Measurements from ENCODE around the gene CLEC12A. TPM values are rescaled to one million over a fixed set of nuclear protein-coding genes. Genes with fewer than 3 reads are reported as not detected.

CLEC12A gene
- total and polyA plus RNA-seq, 2 donors from 2014 or later = 1.3 to 4.8 TPM

- FAIRE-seq (no peak), DNase-seq (no peak)
- intact Hi-C loops (cut with DNase I) = no loop called here
- no peaks in the 10 kb centered on the region for H3K4me1 ChIP-seq (ENCODE audit: control insufficient read depth in 2 of 3, insufficient read depth in 2 of 3, low read depth in 1 of 3, low read length in 3 of 3)
- no peak overlapping the region for H3K9ac ChIP-seq (ENCODE audit: low read length in 3 of 3)
- H3K9me3 ChIP-seq (ENCODE audit: control insufficient read depth in 2 of 3, insufficient read depth in 1 of 3, low read length in 3 of 3) = no peaks in the 10 kb centered on the region
- H3K36me3 ChIP-seq (ENCODE audit: control insufficient read depth in 2 of 3, insufficient read depth in 3 of 3, low read length in 3 of 3) = no peaks in the 10 kb centered on the region
- no peak overlapping the region for H3K4me3 ChIP-seq (ENCODE audit: low read length in 3 of 3)
- no peak overlapping the region for H3K27ac ChIP-seq (ENCODE audit: low read depth in 2 of 2, low read length in 2 of 2)
- TF ChIP-seq CTCF (IDR thresholded peaks at IDR 0.05; ENCODE audit: borderline replicate concordance, extremely low read depth, insufficient read depth) = no peak
- no peaks in the 10 kb centered on the region for H3K27me3 ChIP-seq (ENCODE audit: control insufficient read depth, insufficient read depth, low read length)
Measured at GRCh38 chr12:10015450-10015849, 44.2 kb downstream of the CLEC12A start.

GRCh38 chr12:10016881-10017280 is 45.7 kb downstream of the CLEC12A start:
- FAIRE-seq (no peak), DNase-seq (no peak)
- TF ChIP-seq CTCF (IDR thresholded peaks at IDR 0.05; ENCODE audit: borderline replicate concordance, extremely low read depth, insufficient read depth) = no peak
- no peak overlapping the region for H3K4me3 ChIP-seq (ENCODE audit: low read length in 3 of 3)
- no peaks in the 10 kb centered on the region for H3K4me1 ChIP-seq (ENCODE audit: control insufficient read depth in 2 of 3, insufficient read depth in 2 of 3, low read depth in 1 of 3, low read length in 3 of 3)
- H3K9me3 ChIP-seq (ENCODE audit: control insufficient read depth in 2 of 3, insufficient read depth in 1 of 3, low read length in 3 of 3) = no peaks in the 10 kb centered on the region
- H3K27me3 ChIP-seq (ENCODE audit: control insufficient read depth, insufficient read depth, low read length) = no peaks in the 10 kb centered on the region
- intact Hi-C loops (cut with DNase I) = no loop called here
- no peak overlapping the region for H3K27ac ChIP-seq (ENCODE audit: low read depth in 2 of 2, low read length in 2 of 2)
- no peak overlapping the region for H3K9ac ChIP-seq (ENCODE audit: low read length in 3 of 3)
- no peaks in the 10 kb centered on the region for H3K36me3 ChIP-seq (ENCODE audit: control insufficient read depth in 2 of 3, insufficient read depth in 3 of 3, low read length in 3 of 3)

- TF ChIP-seq CTCF (IDR thresholded peaks at IDR 0.05; ENCODE audit: borderline replicate concordance, extremely low read depth, insufficient read depth) = no peak
- intact Hi-C loops (cut with DNase I) = no loop called here
- no peak for FAIRE-seq
- Histone ChIP-seq H3K4me3 (ENCODE audit: low read length in 3 of 3) (no peak overlapping the region), H3K36me3 (ENCODE audit: control insufficient read depth in 2 of 3, insufficient read depth in 3 of 3, low read length in 3 of 3) (no peaks in the 10 kb centered on the region), H3K4me1 (ENCODE audit: control insufficient read depth in 2 of 3, insufficient read depth in 2 of 3, low read depth in 1 of 3, low read length in 3 of 3) (no peaks in the 10 kb centered on the region), H3K27ac (ENCODE audit: low read depth in 2 of 2, low read length in 2 of 2) (no peak overlapping the region), H3K9ac (ENCODE audit: low read length in 3 of 3) (no peak overlapping the region), H3K27me3 (ENCODE audit: control insufficient read depth, insufficient read depth, low read length) (no peaks in the 10 kb centered on the region), H3K9me3 (ENCODE audit: control insufficient read depth in 2 of 3, insufficient read depth in 1 of 3, low read length in 3 of 3) (no peaks in the 10 kb centered on the region)
- no peak for DNase-seq
Measured at GRCh38 chr12:10018386-10018785, 47.2 kb downstream of the CLEC12A start.

GRCh38 chr12:10021342-10021741 is 50.1 kb downstream of the CLEC12A start:
- no peaks in the 10 kb centered on the region for H3K4me1 ChIP-seq (ENCODE audit: control insufficient read depth in 2 of 3, insufficient read depth in 2 of 3, low read depth in 1 of 3, low read length in 3 of 3)
- H3K4me3 ChIP-seq (ENCODE audit: low read length in 3 of 3) = no peak overlapping the region
- DNase-seq (no peak), FAIRE-seq (no peak)
- no peak for TF ChIP-seq CTCF (IDR thresholded peaks at IDR 0.05; ENCODE audit: borderline replicate concordance, extremely low read depth, insufficient read depth)
- H3K36me3 ChIP-seq (ENCODE audit: control insufficient read depth in 2 of 3, insufficient read depth in 3 of 3, low read length in 3 of 3) = no peaks in the 10 kb centered on the region
- H3K27me3 ChIP-seq (ENCODE audit: control insufficient read depth, insufficient read depth, low read length) = no peaks in the 10 kb centered on the region
- intact Hi-C loops (cut with DNase I) = no loop called here
- H3K9ac ChIP-seq (ENCODE audit: low read length in 3 of 3) = no peak overlapping the region
- H3K9me3 ChIP-seq (ENCODE audit: control insufficient read depth in 2 of 3, insufficient read depth in 1 of 3, low read length in 3 of 3) = no peaks in the 10 kb centered on the region
- no peak overlapping the region for H3K27ac ChIP-seq (ENCODE audit: low read depth in 2 of 2, low read length in 2 of 2)

Data from kidney (tissue), 14 donors.